Calu3 (cell line): ENCODE measurements around the gene ZNF280C. TPM values are rescaled to one million over a fixed set of nuclear protein-coding genes. Genes with fewer than 3 reads are reported as not detected.

ENCODE experiments used
- Bru-seq: library from RNA; stranded (reverse); fragments of 400-500 nt; gene quantifications from one replicate; lab custom pipeline; 2021; lab: Mats Ljungman, UMichigan
- BruChase-seq, 2 experiments: library from RNA; stranded (reverse); fragments of 400-500 nt; gene quantifications; one replicate each; lab custom pipeline; 2021; lab: Mats Ljungman, UMichigan
- BruUV-seq: library from RNA; stranded (reverse); fragments of 400-500 nt; replicated peaks from 2 replicates; lab custom pipeline; 2021; lab: Mats Ljungman, UMichigan
- CTCF ChIA-PET: fragments of 300-600 bp; sonication (Branson Sonifier 250); formaldehyde crosslinking; loops from one replicate; lab custom pipeline; 2022; ENCODE audit warnings: antibody characterized with exemption; lab: Charles Lee
- DNase-seq: peaks from one replicate; pipeline ENCODE4 v3.0.0; 2022
- H3K27ac Mint-ChIP-seq: one replicate; pipeline ENCODE4 v1.8.0; 2022; ENCODE audit warnings: mixed read lengths; ENCODE audit not compliant: unreplicated experiment
- H3K27me3 Mint-ChIP-seq: one replicate; pipeline ENCODE4 v1.8.0; 2022; ENCODE audit warnings: mixed read lengths; ENCODE audit not compliant: unreplicated experiment
- H3K36me3 Mint-ChIP-seq: one replicate; pipeline ENCODE4 v1.8.0; 2022; ENCODE audit warnings: mild to moderate bottlenecking, moderate library complexity, mixed read lengths; ENCODE audit not compliant: insufficient read depth, unreplicated experiment
- H3K4me1 Mint-ChIP-seq: one replicate; pipeline ENCODE4 v1.8.0; 2022; ENCODE audit warnings: mild to moderate bottlenecking, low read depth, mixed read lengths; ENCODE audit not compliant: unreplicated experiment
- H3K4me3 Mint-ChIP-seq: one replicate; pipeline ENCODE4 v1.8.0; 2022; ENCODE audit warnings: mild to moderate bottlenecking, low read depth, moderate library complexity, mixed read lengths; ENCODE audit not compliant: unreplicated experiment
- H3K9me3 Mint-ChIP-seq: one replicate; pipeline ENCODE4 v1.8.0; 2022; ENCODE audit warnings: low read depth, mixed read lengths; ENCODE audit not compliant: unreplicated experiment
- intact Hi-C: fragments of 100-400 bp; cut with micrococcal nuclease; formaldehyde crosslinking; loops from one replicate; pipeline ENCODE4 v1.10.0; 2022; ENCODE audit not compliant: unreplicated experiment
- long read RNA-seq: library from polyadenylated mRNA; stranded (forward); transcript quantifications from one replicate; pipeline ENCODE4 v2.0.0, GENCODE V29; 2022
- total RNA-seq: library from RNA; stranded (reverse); gene quantifications from 2 replicates; pipeline ENCODE4 v1.2.3, GENCODE V29; 2022
- TF ChIP-seq, protein P1 (sequence below): fragments of 200-600 bp; IDR thresholded peaks from one replicate; pipeline ENCODE4 v1.8.0; 2022; ENCODE audit warnings: antibody characterized with exemption; ENCODE audit not compliant: unreplicated experiment

Gene ZNF280C
- 7.9 and 8.8 TPM in 2 replicates for total RNA-seq
- percentile 80 among the genes with signal in this experiment for Bru-seq, nascent RNA
- percentile 58 among the genes with signal in this experiment for BruChase-seq, experiment 1, labeled RNA remaining after a 6-hour chase
- BruChase-seq, experiment 2, labeled RNA remaining after a 2-hour chase, result percentile 64 among the genes with signal in this experiment
- long read RNA-seq, full-length matches to known transcripts, result 3 of 4 reads
- long read RNA-seq, partial matches to known transcripts, result 0 of 4 reads
- long read RNA-seq, other reads (novel, unspliced or antisense), result 1 of 4 reads

- H3K4me1 Mint-ChIP-seq, result no peaks in the 10 kb centered on the region
- intact Hi-C loops, result no loop called here
- peaks cover 13% of the 10 kb centered on the region for H3K36me3 Mint-ChIP-seq
- no peaks in the 10 kb centered on the region for H3K9me3 Mint-ChIP-seq
- TF ChIP-seq, protein P1, sequence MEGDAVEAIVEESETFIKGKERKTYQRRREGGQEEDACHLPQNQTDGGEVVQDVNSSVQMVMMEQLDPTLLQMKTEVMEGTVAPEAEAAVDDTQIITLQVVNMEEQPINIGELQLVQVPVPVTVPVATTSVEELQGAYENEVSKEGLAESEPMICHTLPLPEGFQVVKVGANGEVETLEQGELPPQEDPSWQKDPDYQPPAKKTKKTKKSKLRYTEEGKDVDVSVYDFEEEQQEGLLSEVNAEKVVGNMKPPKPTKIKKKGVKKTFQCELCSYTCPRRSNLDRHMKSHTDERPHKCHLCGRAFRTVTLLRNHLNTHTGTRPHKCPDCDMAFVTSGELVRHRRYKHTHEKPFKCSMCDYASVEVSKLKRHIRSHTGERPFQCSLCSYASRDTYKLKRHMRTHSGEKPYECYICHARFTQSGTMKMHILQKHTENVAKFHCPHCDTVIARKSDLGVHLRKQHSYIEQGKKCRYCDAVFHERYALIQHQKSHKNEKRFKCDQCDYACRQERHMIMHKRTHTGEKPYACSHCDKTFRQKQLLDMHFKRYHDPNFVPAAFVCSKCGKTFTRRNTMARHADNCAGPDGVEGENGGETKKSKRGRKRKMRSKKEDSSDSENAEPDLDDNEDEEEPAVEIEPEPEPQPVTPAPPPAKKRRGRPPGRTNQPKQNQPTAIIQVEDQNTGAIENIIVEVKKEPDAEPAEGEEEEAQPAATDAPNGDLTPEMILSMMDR, result no peak
- CTCF ChIA-PET, result interaction anchor here (0.7 kb wide), 1 partner anchor 1301 kb away, joined by 3 read pairs; no protein-coding TSS in a partner anchor
- H3K4me3 Mint-ChIP-seq, result peak within 1 kb of the TSS; percentile 99
- DNase-seq, result peak; percentile 93
- H3K27ac Mint-ChIP-seq, result peak within 1 kb of the TSS; percentile 69
- BruUV-seq, result no TSS peak
- H3K27me3 Mint-ChIP-seq, result no peaks in the 10 kb centered on the region
These were observed at the start of gene ZNF280C for GRCh38 chrX:130268449-130269170. Gene ZNF280C (minus strand): TSS chrX:130268899. CDS start chrX:130260449, 8,450 bp downstream.

DNA sequence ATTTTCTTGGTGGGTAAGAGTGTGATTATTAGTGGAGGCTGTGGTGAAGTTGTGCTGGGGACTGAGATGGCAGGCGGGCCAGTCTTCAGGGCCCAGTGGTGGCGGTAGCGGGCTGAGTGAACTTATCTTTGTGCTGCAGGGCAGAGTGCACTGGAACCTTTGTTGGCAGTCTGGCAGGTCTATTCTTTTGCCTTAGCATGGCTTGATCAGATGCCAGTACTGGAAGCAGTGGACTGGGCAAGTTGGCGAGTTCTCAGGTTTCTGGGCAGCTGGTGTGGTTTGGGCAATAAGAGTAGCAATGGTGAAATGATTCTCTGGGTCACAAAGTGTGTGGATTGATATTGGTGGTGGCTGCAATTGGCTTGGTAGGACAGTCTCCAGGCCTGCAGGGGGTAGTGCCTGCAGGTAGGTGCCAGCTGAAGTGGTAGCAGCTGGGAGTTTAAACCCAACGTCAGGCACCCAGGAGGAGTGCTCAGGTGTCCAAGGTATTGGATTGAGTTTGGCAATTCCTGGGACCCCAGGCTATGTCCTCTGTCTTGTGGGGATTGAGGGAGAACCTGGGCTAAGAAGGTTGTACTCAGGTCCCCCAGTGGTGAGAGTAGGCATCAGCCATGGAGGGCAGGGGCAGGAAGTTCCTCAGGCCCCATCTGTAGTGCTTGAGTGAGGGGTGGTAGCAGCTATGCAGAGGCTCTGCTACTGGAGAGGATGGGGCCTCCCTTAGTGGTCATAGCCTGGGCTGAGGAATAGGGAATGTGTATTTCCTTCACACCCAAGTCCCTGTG is 36.1 kb upstream of the ZNF280C start:
- intact Hi-C loops, result no loop called here
- Mint-ChIP-seq H3K9me3 (no peaks in the 10 kb centered on the region), H3K4me1 (no peaks in the 10 kb centered on the region), H3K4me3 (no peak overlapping the region), H3K27me3 (no peaks in the 10 kb centered on the region), H3K27ac (no peak overlapping the region), H3K36me3 (no peaks in the 10 kb centered on the region)
- no peak for DNase-seq
- TF ChIP-seq, protein P1, result no peak
- no TSS peak for BruUV-seq
- CTCF ChIA-PET, result no interaction called here

DNA sequence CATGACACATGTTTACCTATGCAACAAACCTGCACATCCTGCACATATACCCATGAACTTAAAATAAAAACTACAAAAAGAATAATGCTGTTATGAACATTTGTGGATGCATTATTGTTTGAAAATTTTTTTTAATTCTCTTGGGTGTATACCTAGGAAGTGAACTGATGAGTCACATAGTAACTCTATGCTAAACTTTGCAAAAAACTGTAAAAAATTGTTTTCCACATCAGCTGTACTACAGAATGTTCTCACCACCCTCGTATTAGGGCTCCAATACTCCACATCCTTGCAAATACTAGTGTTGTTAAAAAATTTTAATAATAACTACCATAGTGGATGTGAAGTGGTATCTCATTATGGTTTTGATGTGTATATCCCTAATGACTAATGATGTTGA is 33.3 kb upstream of the ZNF280C start:
- no peaks in the 10 kb centered on the region for H3K27me3 Mint-ChIP-seq
- no peak overlapping the region for H3K27ac Mint-ChIP-seq
- no peak overlapping the region for H3K4me3 Mint-ChIP-seq
- intact Hi-C loops, result no loop called here
- CTCF ChIA-PET, result no interaction called here
- no peaks in the 10 kb centered on the region for H3K36me3 Mint-ChIP-seq
- BruUV-seq, result no TSS peak
- TF ChIP-seq, protein P1, result no peak
- no peaks in the 10 kb centered on the region for H3K4me1 Mint-ChIP-seq
- H3K9me3 Mint-ChIP-seq, result no peaks in the 10 kb centered on the region
- no peak for DNase-seq

- no peaks in the 10 kb centered on the region for H3K27me3 Mint-ChIP-seq
- no peaks in the 10 kb centered on the region for H3K36me3 Mint-ChIP-seq
- DNase-seq, result no peak
- no TSS peak for BruUV-seq
- H3K27ac Mint-ChIP-seq, result no peak overlapping the region
- TF ChIP-seq, protein P1, result no peak
- no peaks in the 10 kb centered on the region for H3K4me1 Mint-ChIP-seq
- CTCF ChIA-PET, result no interaction called here
- H3K9me3 Mint-ChIP-seq, result no peaks in the 10 kb centered on the region
- no peak overlapping the region for H3K4me3 Mint-ChIP-seq
- intact Hi-C loops, result no loop called here
These were observed 32.7 kb upstream of the ZNF280C start for GRCh38 chrX:130301405-130301804.
